OCI-LY1 (cell line): ENCODE results near the gene MACROD2.

Source experiments
- H2AFZ ChIP-seq: fragments of 200-600 bp; sonication (generic), shearing (Covaris generic); 2 replicates; pipeline ENCODE4 v1.6.0; 2014; ENCODE audit warnings: antibody characterized with exemption, mild to moderate bottlenecking, low read length
- H3F3A ChIP-seq: fragments of 200-600 bp; sonication (generic), shearing (Covaris generic); 2 replicates; pipeline ENCODE4 v1.6.0; 2014; ENCODE audit warnings: mild to moderate bottlenecking, antibody characterized with exemption, low read length, moderate library complexity; ENCODE audit not compliant: insufficient read depth
- H3K27ac ChIP-seq: fragments of 200-600 bp; sonication (generic); 2 replicates; pipeline ENCODE4 v1.5.1; 2014; ENCODE audit warnings: low read length, mixed run types, mild to moderate bottlenecking, low read depth; ENCODE audit not compliant: poor library complexity, severe bottlenecking
- H3K27me3 ChIP-seq: fragments of 200-600 bp; sonication (generic); 2 replicates; pipeline ENCODE4 v1.6.0; 2014; ENCODE audit warnings: antibody characterized with exemption, mild to moderate bottlenecking, low read length, moderate library complexity; ENCODE audit not compliant: insufficient read depth
- H3K36me3 ChIP-seq: fragments of 200-600 bp; sonication (generic); 2 replicates; pipeline ENCODE4 v1.6.1; 2014; ENCODE audit warnings: mild to moderate bottlenecking, antibody characterized with exemption, low read length, moderate library complexity, mixed read lengths; ENCODE audit not compliant: insufficient read depth
- H3K4me1 ChIP-seq: fragments of 200-600 bp; sonication (generic); 2 replicates; pipeline ENCODE4 v1.5.1; 2014; ENCODE audit warnings: mild to moderate bottlenecking, low read length, moderate library complexity; ENCODE audit not compliant: insufficient read depth, severe bottlenecking
- H3K4me2 ChIP-seq: fragments of 200-600 bp; sonication (generic), shearing (Covaris generic); 2 replicates; pipeline ENCODE4 v1.6.1; 2014; ENCODE audit warnings: low read length
- H3K4me3 ChIP-seq: fragments of 200-600 bp; sonication (generic); 2 replicates; pipeline ENCODE4 v1.5.1; 2014; ENCODE audit warnings: low read length, low read depth, mild to moderate bottlenecking, mixed read lengths; ENCODE audit not compliant: poor library complexity, severe bottlenecking
- H3K79me2 ChIP-seq: fragments of 200-600 bp; shearing (Covaris generic); 2 replicates; pipeline ENCODE4 v1.6.1; 2016; ENCODE audit warnings: mixed run types, low read length, mixed read lengths; ENCODE audit not compliant: insufficient read depth
- H3K9ac ChIP-seq: fragments of 200-600 bp; sonication (generic), shearing (Covaris generic); 2 replicates; pipeline ENCODE4 v1.6.1; 2014; ENCODE audit warnings: mild to moderate bottlenecking, low read length, mixed read lengths
- H3K9me2 ChIP-seq: fragments of 200-600 bp; sonication (generic), shearing (Covaris generic); 2 replicates; pipeline ENCODE4 v1.6.1; 2014; ENCODE audit warnings: low read depth, mild to moderate bottlenecking, low read length, mixed read lengths
- H3K9me3 ChIP-seq: fragments of 200-600 bp; shearing (Covaris generic); 2 replicates; pipeline ENCODE4 v1.6.1; 2014; ENCODE audit warnings: low read length, mixed read lengths
- H4K20me1 ChIP-seq: fragments of 200-600 bp; sonication (generic), shearing (Covaris generic); 2 replicates; pipeline ENCODE4 v1.6.0; 2016; ENCODE audit warnings: mild to moderate bottlenecking, low read length; ENCODE audit not compliant: insufficient read depth
- EZH2 ChIP-seq: fragments of 200-600 bp; sonication (generic), shearing (Covaris generic); IDR thresholded peaks from 2 replicates; pipeline ENCODE4 v1.8.0; 2017; ENCODE audit warnings: borderline replicate concordance, mixed run types, mild to moderate bottlenecking, antibody characterized with exemption, low read length, moderate library complexity, mixed read lengths
- TF ChIP-seq, protein P1 (sequence below): fragments of 200-600 bp; sonication (generic), shearing (Covaris generic); IDR thresholded peaks from 2 replicates; pipeline ENCODE4 v1.5.1; 2017; ENCODE audit warnings: mild to moderate bottlenecking, antibody characterized with exemption, low read length, moderate library complexity, mixed read lengths

The MACROD2 gene

DNA sequence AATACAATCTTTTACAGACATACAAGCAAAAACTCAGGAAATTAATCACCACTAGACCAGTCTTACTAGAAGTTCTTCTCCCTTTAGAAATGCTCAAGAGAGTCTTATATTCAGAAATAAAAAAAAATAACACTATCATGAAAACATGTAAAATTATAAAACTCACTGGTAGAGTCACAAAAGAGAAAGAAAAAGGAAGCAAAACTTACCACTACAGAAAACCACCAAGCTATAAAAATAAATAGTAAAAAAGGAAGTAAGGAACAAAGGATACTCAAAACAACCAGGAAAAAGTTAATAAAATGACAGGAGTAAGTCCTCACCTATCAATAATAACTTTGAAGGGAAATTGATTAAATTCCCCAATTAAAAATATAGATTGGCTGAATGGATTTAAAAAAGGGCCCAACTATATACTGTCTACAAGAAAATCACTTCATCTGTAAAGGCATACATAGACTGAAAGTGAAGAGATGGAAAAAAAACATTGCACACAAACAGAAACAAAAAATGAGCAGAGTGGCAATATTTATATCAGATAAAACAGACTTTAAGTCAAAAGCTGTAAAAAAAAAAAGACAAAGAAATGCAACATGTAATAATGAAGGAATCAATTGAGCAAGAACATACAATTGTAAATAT is 2088.4 kb downstream of the MACROD2 start:
- Histone ChIP-seq H3K4me3 (no peak overlapping the region), H4K20me1 (no peaks in the 10 kb centered on the region), H3K4me1 (no peaks in the 10 kb centered on the region), H3K4me2 (no peak overlapping the region), H3F3A (no peaks in the 10 kb centered on the region), H3K9me3 (no peaks in the 10 kb centered on the region), H3K79me2 (no peaks in the 10 kb centered on the region), H3K9me2 (no peaks in the 10 kb centered on the region), H2AFZ (no peak overlapping the region), H3K27ac (no peak overlapping the region), H3K27me3 (no peaks in the 10 kb centered on the region), H3K9ac (no peak overlapping the region), H3K36me3 (no peaks in the 10 kb centered on the region)
- TF ChIP-seq, protein P1, sequence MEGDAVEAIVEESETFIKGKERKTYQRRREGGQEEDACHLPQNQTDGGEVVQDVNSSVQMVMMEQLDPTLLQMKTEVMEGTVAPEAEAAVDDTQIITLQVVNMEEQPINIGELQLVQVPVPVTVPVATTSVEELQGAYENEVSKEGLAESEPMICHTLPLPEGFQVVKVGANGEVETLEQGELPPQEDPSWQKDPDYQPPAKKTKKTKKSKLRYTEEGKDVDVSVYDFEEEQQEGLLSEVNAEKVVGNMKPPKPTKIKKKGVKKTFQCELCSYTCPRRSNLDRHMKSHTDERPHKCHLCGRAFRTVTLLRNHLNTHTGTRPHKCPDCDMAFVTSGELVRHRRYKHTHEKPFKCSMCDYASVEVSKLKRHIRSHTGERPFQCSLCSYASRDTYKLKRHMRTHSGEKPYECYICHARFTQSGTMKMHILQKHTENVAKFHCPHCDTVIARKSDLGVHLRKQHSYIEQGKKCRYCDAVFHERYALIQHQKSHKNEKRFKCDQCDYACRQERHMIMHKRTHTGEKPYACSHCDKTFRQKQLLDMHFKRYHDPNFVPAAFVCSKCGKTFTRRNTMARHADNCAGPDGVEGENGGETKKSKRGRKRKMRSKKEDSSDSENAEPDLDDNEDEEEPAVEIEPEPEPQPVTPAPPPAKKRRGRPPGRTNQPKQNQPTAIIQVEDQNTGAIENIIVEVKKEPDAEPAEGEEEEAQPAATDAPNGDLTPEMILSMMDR = no peak
- no peak for TF ChIP-seq EZH2

DNA sequence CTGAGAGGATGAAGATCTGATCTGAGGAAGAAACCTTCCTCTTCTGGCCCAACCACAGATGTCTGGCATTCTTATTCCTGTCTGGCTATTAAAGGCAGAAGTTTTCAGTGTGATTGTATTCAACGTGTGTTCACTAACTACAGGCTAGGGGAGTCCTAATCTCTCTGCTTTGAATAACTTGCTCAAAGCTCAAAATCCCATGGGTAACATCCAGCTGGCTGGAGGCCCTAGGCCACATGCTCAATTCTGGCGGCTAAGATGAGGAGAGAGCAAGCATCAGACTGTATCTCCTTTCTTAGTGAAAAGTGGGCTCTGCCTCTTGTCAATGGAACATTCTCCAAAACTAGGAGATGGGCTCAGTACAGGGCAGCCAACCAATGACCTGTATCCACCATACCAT is 2099.9 kb downstream of the MACROD2 start:
- Histone ChIP-seq H3K27ac (no peak overlapping the region), H3K4me2 (no peak overlapping the region), H3K27me3 (no peaks in the 10 kb centered on the region), H3K9ac (no peak overlapping the region), H4K20me1 (no peaks in the 10 kb centered on the region), H3F3A (no peaks in the 10 kb centered on the region), H3K36me3 (no peaks in the 10 kb centered on the region), H3K79me2 (no peaks in the 10 kb centered on the region), H2AFZ (no peak overlapping the region), H3K9me2 (no peaks in the 10 kb centered on the region), H3K9me3 (peaks cover 3% of the 10 kb centered on the region), H3K4me3 (no peak overlapping the region), H3K4me1 (no peaks in the 10 kb centered on the region)
- TF ChIP-seq, protein P1 = no peak
- TF ChIP-seq EZH2 = no peak

DNA sequence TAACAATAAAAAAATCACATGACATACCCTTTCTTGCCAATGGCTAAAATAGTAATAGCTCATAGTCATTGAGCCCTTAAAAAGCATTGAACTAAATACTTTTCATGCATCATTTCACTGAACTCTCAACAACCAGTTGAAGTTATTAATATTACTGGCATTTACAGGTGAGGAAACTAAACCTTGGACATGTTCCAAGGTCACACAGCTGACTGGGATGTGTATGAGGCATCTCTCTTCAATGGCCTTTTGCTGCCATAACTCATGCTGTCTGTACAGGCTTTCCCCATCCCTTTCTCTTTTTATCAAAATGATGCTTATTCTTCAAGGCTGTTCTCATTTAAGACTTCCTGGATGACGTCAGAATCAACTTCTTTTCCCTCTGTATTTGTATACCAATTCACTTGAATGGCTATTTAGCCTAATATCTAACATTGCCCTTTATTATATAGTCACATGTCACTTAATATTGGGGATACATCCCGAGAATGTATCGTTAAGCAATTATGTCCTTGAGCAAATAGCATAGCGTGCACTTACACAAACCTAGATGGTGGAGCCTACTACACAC is 2101.5 kb downstream of the MACROD2 start:
- Histone ChIP-seq H3K27me3 (no peaks in the 10 kb centered on the region), H4K20me1 (no peaks in the 10 kb centered on the region), H3K4me3 (no peak overlapping the region), H3K27ac (no peak overlapping the region), H2AFZ (no peak overlapping the region), H3F3A (no peaks in the 10 kb centered on the region), H3K36me3 (no peaks in the 10 kb centered on the region), H3K9me3 (no peaks in the 10 kb centered on the region), H3K4me2 (no peak overlapping the region), H3K9me2 (no peaks in the 10 kb centered on the region), H3K79me2 (no peaks in the 10 kb centered on the region), H3K9ac (no peak overlapping the region), H3K4me1 (no peaks in the 10 kb centered on the region)
- TF ChIP-seq EZH2 = no peak
- TF ChIP-seq, protein P1 = no peak
